Measurements from ENCODE around the gene TMEM267.

TMEM267 gene

GRCh38 chr5:43498581-43498980, 14.9 kb upstream of the TMEM267 start:
- peaks cover 0 to 8% (median 0%) of the 10 kb centered on the region in 10 experiments; a peak in 2 of 20 replicates for H3K4me1 ChIP-seq
- H3K27me3 ChIP-seq = no peaks in the 10 kb centered on the region
- H3K9ac ChIP-seq = no peak overlapping the region
- TF ChIP-seq Cebpa-rat (IDR thresholded peaks at IDR 0.05) = no peak
- H4K20me1 ChIP-seq = no peaks in the 10 kb centered on the region
- H3K9me3 ChIP-seq (replicated peaks in 1 of 11) = no peaks in the 10 kb centered on the region
- no peak overlapping the region for H3K27ac ChIP-seq
- no peak overlapping the region for H3K4me3 ChIP-seq
- H3K4me2 ChIP-seq = peak overlapping the region in 1 of 11 experiments; percentile 27; a peak in 2 of 22 replicates
- peaks cover 13 to 94% (median 40%) of the 10 kb centered on the region in 11 experiments; a peak in 19 of 22 replicates for H3K36me3 ChIP-seq

- Histone ChIP-seq H3K27ac (no peak overlapping the region), H3K27me3 (no peaks in the 10 kb centered on the region), H3K9ac (no peak overlapping the region), H3K4me1 (peaks cover 0 to 8% (median 0%) of the 10 kb centered on the region in 10 experiments; a peak in 2 of 20 replicates), H3K4me3 (no peak overlapping the region), H3K4me2 (peak overlapping the region in 1 of 11 experiments; percentile 27; a peak in 1 of 22 replicates), H3K9me3 (replicated peaks in 1 of 11) (no peaks in the 10 kb centered on the region), H3K36me3 (peaks cover 3 to 94% (median 32%) of the 10 kb centered on the region in 11 experiments; a peak in 18 of 22 replicates), H4K20me1 (no peaks in the 10 kb centered on the region)
- TF ChIP-seq Cebpa-rat (IDR thresholded peaks at IDR 0.05) = no peak
Observed at GRCh38 chr5:43497311-43498104, 13.8 kb upstream of the TMEM267 start.

- Histone ChIP-seq H3K9ac (no peak overlapping the region), H3K36me3 (peaks cover 12 to 92% (median 34%) of the 10 kb centered on the region in 11 experiments; a peak in 21 of 22 replicates), H3K9me3 (replicated peaks in 1 of 11) (no peaks in the 10 kb centered on the region), H3K27me3 (no peaks in the 10 kb centered on the region), H4K20me1 (no peaks in the 10 kb centered on the region), H3K4me3 (no peak overlapping the region), H3K4me2 (no peak overlapping the region), H3K27ac (no peak overlapping the region), H3K4me1 (peaks cover 0 to under 1% (median under 1%) of the 10 kb centered on the region in 10 experiments; a peak in 9 of 20 replicates)
- TF ChIP-seq Cebpa-rat (IDR thresholded peaks at IDR 0.05) = peak in 1 of 11 experiments; percentile 49; a peak in 2 of 22 replicates
Observed at GRCh38 chr5:43491326-43491725, 7.7 kb upstream of the TMEM267 start.

- Histone ChIP-seq H3K9me3 (replicated peaks in 1 of 11) (no peaks in the 10 kb centered on the region), H3K4me3 (no peak overlapping the region), H3K27me3 (no peaks in the 10 kb centered on the region), H3K4me2 (peak overlapping the region in 5 of 11 experiments; percentile 73 to 94 (median 86); a peak in 4 of 22 replicates), H4K20me1 (no peaks in the 10 kb centered on the region), H3K27ac (no peak overlapping the region), H3K9ac (no peak overlapping the region), H3K4me1 (peaks cover 32 to 37% (median 34%) of the 10 kb centered on the region in 10 experiments), H3K36me3 (peaks cover 12 to 47% (median 24%) of the 10 kb centered on the region in 11 experiments; a peak in 21 of 22 replicates)
- no peak for TF ChIP-seq Cebpa-rat (IDR thresholded peaks at IDR 0.05)
Observed at GRCh38 chr5:43486353-43486752, 2.7 kb upstream of the TMEM267 start.

GRCh38 chr5:43485406-43485805, 1.7 kb upstream of the TMEM267 start:
- Histone ChIP-seq H3K4me3 (no peak overlapping the region), H3K4me1 (peaks cover 32 to 39% (median 34%) of the 10 kb centered on the region in 10 experiments), H3K27me3 (no peaks in the 10 kb centered on the region), H3K27ac (peak overlapping the region in 10 of 11 experiments; percentile 93 to 98 (median 96); a peak in 19 of 22 replicates), H3K9ac (peak overlapping the region in 4 of 11 experiments; percentile 20 to 96 (median 92); a peak in 6 of 22 replicates), H3K36me3 (peaks cover 12 to 38% (median 24%) of the 10 kb centered on the region in 11 experiments; a peak in 21 of 22 replicates), H4K20me1 (no peaks in the 10 kb centered on the region), H3K9me3 (replicated peaks in 1 of 11) (no peaks in the 10 kb centered on the region), H3K4me2 (peak overlapping the region; percentile 69 to 94 (median 78))
- no peak for TF ChIP-seq Cebpa-rat (IDR thresholded peaks at IDR 0.05)

GRCh38 chr5:43484106-43484849, 613 bp upstream of the TMEM267 start:
- Histone ChIP-seq H4K20me1 (no peaks in the 10 kb centered on the region), H3K9ac (peak overlapping the region; percentile 85 to 99 (median 95)), H3K4me3 (peak overlapping the region; percentile 66 to 91 (median 80)), H3K27me3 (no peaks in the 10 kb centered on the region), H3K9me3 (replicated peaks in 1 of 11) (no peaks in the 10 kb centered on the region), H3K4me1 (peaks cover 32 to 39% (median 34%) of the 10 kb centered on the region in 10 experiments), H3K27ac (peak overlapping the region; percentile 82 to 98 (median 96)), H3K36me3 (peaks cover 3 to 27% (median 15%) of the 10 kb centered on the region in 11 experiments; a peak in 20 of 22 replicates), H3K4me2 (peak overlapping the region; percentile 69 to 94 (median 78))
- TF ChIP-seq Cebpa-rat (IDR thresholded peaks at IDR 0.05) = no peak

GRCh38 chr5:43482490-43483297, 971 bp downstream of the TMEM267 start:
- Histone ChIP-seq H3K9ac (peak overlapping the region; percentile 85 to 99 (median 95)), H3K27ac (peak overlapping the region; percentile 82 to 98 (median 96))

GRCh38 chr5:43469671-43470391, 13.8 kb downstream of the TMEM267 start:
- no peak for TF ChIP-seq Cebpa-rat (IDR thresholded peaks at IDR 0.05)
- H3K27me3 ChIP-seq = no peaks in the 10 kb centered on the region
- no peak overlapping the region for H3K4me3 ChIP-seq
- no peaks in the 10 kb centered on the region for H4K20me1 ChIP-seq
- peaks cover 44 to 69% (median 58%) of the 10 kb centered on the region in 11 experiments for H3K36me3 ChIP-seq
- no peak overlapping the region for H3K9ac ChIP-seq
- no peaks in the 10 kb centered on the region for H3K4me1 ChIP-seq
- H3K9me3 ChIP-seq (replicated peaks in 1 of 11) = peaks cover 52 to 80% (median 64%) of the 10 kb centered on the region in 11 experiments
- H3K27ac ChIP-seq = no peak overlapping the region
- H3K4me2 ChIP-seq = no peak overlapping the region

More at GRCh38 chr5:43482490-43483297, 971 bp downstream of the TMEM267 start:
- TF ChIP-seq Cebpa-rat (IDR thresholded peaks at IDR 0.05) = no peak; a peak in 2 of 22 replicates
- H4K20me1 ChIP-seq = no peaks in the 10 kb centered on the region
- H3K4me2 ChIP-seq = peak overlapping the region; percentile 69 to 94 (median 78)
- H3K4me3 ChIP-seq = peak overlapping the region; percentile 66 to 91 (median 80)
- H3K9me3 ChIP-seq (replicated peaks in 1 of 11) = no peaks in the 10 kb centered on the region
- H3K4me1 ChIP-seq = peaks cover 32 to 40% (median 34%) of the 10 kb centered on the region in 10 experiments
- no peaks in the 10 kb centered on the region for H3K27me3 ChIP-seq
- peaks cover 0 to 17% (median under 1%) of the 10 kb centered on the region in 11 experiments; a peak in 6 of 22 replicates for H3K36me3 ChIP-seq

Measured in BLaER1 treated with 17β-estradiol and CSF1 and Interleukin-3, amounts not matched to agents 10 nM and 100 nM (cell line).